ENCODE results near the gene PNPO.

DNA sequence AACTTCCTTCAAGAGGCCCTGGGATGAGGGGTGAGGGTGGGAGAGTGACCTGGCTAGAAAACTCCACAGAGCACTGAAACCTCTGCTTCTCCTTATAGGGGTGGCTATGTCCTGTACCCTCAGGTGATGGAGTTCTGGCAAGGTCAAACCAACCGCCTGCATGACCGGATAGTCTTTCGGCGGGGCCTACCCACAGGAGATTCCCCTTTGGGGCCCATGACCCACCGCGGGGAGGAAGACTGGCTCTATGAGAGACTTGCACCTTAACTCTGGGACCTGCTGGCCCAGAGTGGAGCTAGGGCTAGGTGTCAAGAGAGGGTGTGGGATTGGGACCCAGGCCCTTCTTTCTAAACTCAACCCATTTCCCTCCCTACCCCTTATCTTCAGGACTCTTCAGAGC lies 5.1 kb downstream of the PNPO start:
- TF ChIP-seq TAF1 (IDR thresholded peaks at IDR 0.05; ENCODE audit: borderline replicate concordance, insufficient read depth, low read length) (no peak), POLR2AphosphoS5 (IDR thresholded peaks at IDR 0.05; ENCODE audit: low read depth, low read length) (no peak), SIN3A (IDR thresholded peaks at IDR 0.05; ENCODE audit: borderline replicate concordance, insufficient read depth, low read length) (no peak)
